ENCODE measurements around the gene TRIM33. TPM values are rescaled to one million over a fixed set of nuclear protein-coding genes. Genes with fewer than 3 reads are reported as not detected.
"Not testable (repeated sequence)": the region's sequence is repeated elsewhere in the genome, so short reads cannot be mapped to it uniquely, and the experiment has no call there.

Gene TRIM33
- total RNA-seq, 1 donor from 2014 or later, result 21.4 TPM

GRCh38 chr1:114369930-114370329 is 141.1 kb downstream of the TRIM33 start:
- Histone ChIP-seq H3K4me3 (ENCODE audit: low read length in 3 of 3) (no peak overlapping the region), H3K9me3 (ENCODE audit: control insufficient read depth in 3 of 3, low read length in 3 of 3) (peaks cover 0 to 3% (median 2%) of the 10 kb centered on the region in 3 donors), H3K27ac (ENCODE audit: low read depth, low read length) (no peak overlapping the region), H3K4me1 (ENCODE audit: control insufficient read depth in 3 of 3, insufficient read depth in 3 of 3, low read length in 3 of 3) (no peaks in the 10 kb centered on the region), H3K9ac (ENCODE audit: low read depth in 1 of 3, low read length in 3 of 3) (no peak overlapping the region), H3K27me3 (ENCODE audit: control insufficient read depth in 3 of 3, insufficient read depth in 3 of 3, low read length in 3 of 3) (no peaks in the 10 kb centered on the region), H3K36me3 (ENCODE audit: control insufficient read depth in 3 of 3, insufficient read depth in 3 of 3, low read length in 3 of 3) (no peaks in the 10 kb centered on the region)

DNA sequence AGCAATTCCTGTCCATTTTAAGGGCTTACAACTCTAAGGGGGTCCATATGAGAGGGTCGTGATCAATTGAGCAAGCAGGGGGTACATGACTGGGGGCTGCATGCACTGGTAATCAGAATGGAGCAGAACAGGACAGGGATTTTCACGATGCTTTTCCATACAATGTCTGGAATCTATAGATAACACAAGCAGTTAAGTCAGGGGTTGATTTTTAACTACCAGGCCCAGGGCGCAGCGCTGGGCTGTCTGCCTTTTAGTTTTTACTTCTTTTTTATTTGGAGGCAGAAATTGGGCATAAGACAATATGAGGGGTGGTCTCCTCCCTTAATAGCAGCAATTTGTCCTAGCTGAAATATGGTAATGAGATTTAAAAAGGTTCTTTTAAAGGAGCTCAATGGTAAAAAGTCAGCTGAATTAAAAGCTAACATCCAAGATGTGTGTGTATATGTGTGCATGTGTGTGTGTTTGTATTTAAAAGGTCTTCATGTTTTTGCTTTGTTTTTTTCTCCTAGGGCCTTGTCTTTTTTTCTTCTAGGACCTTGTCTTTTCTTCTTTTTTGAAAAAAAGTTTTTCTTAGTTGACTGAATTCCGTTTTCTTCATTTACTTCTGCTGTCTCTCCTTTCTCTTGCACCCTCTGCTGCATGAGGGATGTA is 141.6 kb downstream of the TRIM33 start:
- H3K9ac ChIP-seq (ENCODE audit: low read depth in 1 of 3, low read length in 3 of 3); H3K4me3 ChIP-seq (ENCODE audit: low read length in 3 of 3); H3K9me3 ChIP-seq (ENCODE audit: control insufficient read depth in 3 of 3, low read length in 3 of 3); H3K36me3 ChIP-seq (ENCODE audit: control insufficient read depth in 3 of 3, insufficient read depth in 3 of 3, low read length in 3 of 3); H3K27me3 ChIP-seq (ENCODE audit: control insufficient read depth in 3 of 3, insufficient read depth in 3 of 3, low read length in 3 of 3); H3K4me1 ChIP-seq (ENCODE audit: control insufficient read depth in 3 of 3, insufficient read depth in 3 of 3, low read length in 3 of 3); H3K27ac ChIP-seq (ENCODE audit: low read depth, low read length): not testable (repeated sequence)

DNA sequence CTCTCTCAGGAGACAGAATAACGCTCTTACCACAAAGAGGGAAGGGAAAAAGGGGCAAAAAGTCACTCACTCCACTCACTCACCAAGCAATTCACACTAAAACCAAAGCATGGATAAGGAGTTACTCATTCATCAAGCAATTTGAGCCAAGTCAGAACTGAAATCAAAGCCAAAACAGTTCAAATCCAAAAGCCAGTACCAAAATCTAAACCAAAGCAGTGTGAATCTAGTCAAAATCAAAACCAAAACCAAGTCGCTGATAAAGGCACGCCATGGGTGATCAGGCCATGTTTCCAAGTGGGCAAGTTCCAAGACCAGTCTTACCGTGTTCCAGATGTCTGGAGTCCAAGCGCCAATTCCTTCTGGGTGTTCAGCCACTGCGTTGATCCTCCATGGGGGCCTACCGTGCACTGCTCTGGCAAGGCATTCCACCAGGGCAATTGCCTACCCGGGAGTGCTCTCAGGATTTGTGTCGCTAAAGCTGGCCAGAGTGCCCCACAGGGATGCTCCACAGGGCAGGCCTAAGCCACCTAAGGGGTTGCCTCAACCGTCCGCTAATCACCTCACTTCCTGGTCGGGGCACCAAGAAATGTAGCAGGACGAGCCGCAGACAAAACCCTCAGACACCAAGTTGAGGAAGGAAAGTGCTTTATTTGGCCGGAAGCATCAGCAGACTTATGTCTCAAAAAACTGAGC is 142.3 kb downstream of the TRIM33 start:
- no peak overlapping the region for H3K27ac ChIP-seq (ENCODE audit: low read depth, low read length)
- H3K27me3 ChIP-seq (ENCODE audit: control insufficient read depth in 3 of 3, insufficient read depth in 3 of 3, low read length in 3 of 3), result no peaks in the 10 kb centered on the region
- no peak overlapping the region for H3K9ac ChIP-seq (ENCODE audit: low read depth in 1 of 3, low read length in 3 of 3)
- H3K4me1 ChIP-seq (ENCODE audit: control insufficient read depth in 3 of 3, insufficient read depth in 3 of 3, low read length in 3 of 3), result no peaks in the 10 kb centered on the region
- no peak overlapping the region for H3K4me3 ChIP-seq (ENCODE audit: low read length in 3 of 3)
- H3K9me3 ChIP-seq (ENCODE audit: control insufficient read depth in 3 of 3, low read length in 3 of 3), result no peaks in the 10 kb centered on the region
- no peaks in the 10 kb centered on the region for H3K36me3 ChIP-seq (ENCODE audit: control insufficient read depth in 3 of 3, insufficient read depth in 3 of 3, low read length in 3 of 3)

- Histone ChIP-seq H3K27me3 (ENCODE audit: control insufficient read depth in 3 of 3, insufficient read depth in 3 of 3, low read length in 3 of 3) (no peaks in the 10 kb centered on the region), H3K4me1 (ENCODE audit: control insufficient read depth in 3 of 3, insufficient read depth in 3 of 3, low read length in 3 of 3) (no peaks in the 10 kb centered on the region), H3K27ac (ENCODE audit: low read depth, low read length) (no peak overlapping the region), H3K9me3 (ENCODE audit: control insufficient read depth in 3 of 3, low read length in 3 of 3) (no peaks in the 10 kb centered on the region), H3K4me3 (ENCODE audit: low read length in 3 of 3) (no peak overlapping the region), H3K9ac (ENCODE audit: low read depth in 1 of 3, low read length in 3 of 3) (no peak overlapping the region), H3K36me3 (ENCODE audit: control insufficient read depth in 3 of 3, insufficient read depth in 3 of 3, low read length in 3 of 3) (no peaks in the 10 kb centered on the region)
Measured at GRCh38 chr1:114367810-114368209, 143.2 kb downstream of the TRIM33 start.

GRCh38 chr1:114363230-114363629 is 147.8 kb downstream of the TRIM33 start:
- H3K27me3 ChIP-seq (ENCODE audit: control insufficient read depth in 3 of 3, insufficient read depth in 3 of 3, low read length in 3 of 3); H3K4me1 ChIP-seq (ENCODE audit: control insufficient read depth in 3 of 3, insufficient read depth in 3 of 3, low read length in 3 of 3); H3K4me3 ChIP-seq (ENCODE audit: low read length in 3 of 3); H3K36me3 ChIP-seq (ENCODE audit: control insufficient read depth in 3 of 3, insufficient read depth in 3 of 3, low read length in 3 of 3); H3K9ac ChIP-seq (ENCODE audit: low read depth in 1 of 3, low read length in 3 of 3); H3K9me3 ChIP-seq (ENCODE audit: control insufficient read depth in 3 of 3, low read length in 3 of 3); H3K27ac ChIP-seq (ENCODE audit: low read depth, low read length): not testable (repeated sequence)

DNA sequence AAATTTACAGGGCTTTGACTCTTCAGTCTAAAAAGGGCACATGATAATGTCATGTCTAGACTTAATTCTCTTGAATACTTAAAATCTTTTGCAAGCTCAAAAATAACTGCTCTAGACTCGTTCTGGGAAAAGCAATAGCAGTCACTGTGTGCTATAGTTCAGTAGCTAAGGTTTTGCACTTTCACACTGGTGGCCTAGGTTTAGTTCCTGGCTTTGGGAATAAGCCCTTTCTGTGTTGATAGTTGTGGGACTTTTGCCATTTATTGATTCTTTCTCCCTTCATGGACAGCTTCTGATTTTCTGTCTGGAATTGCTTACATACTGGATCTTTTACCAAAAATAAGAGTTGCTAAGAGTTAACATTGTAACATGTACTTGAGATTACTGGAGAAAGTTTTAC is 151.2 kb downstream of the TRIM33 start:
- H3K27me3 ChIP-seq (ENCODE audit: control insufficient read depth in 3 of 3, insufficient read depth in 3 of 3, low read length in 3 of 3), result no peaks in the 10 kb centered on the region
- no peaks in the 10 kb centered on the region for H3K9me3 ChIP-seq (ENCODE audit: control insufficient read depth in 3 of 3, low read length in 3 of 3)
- no peak overlapping the region for H3K9ac ChIP-seq (ENCODE audit: low read depth in 1 of 3, low read length in 3 of 3)
- no peaks in the 10 kb centered on the region for H3K36me3 ChIP-seq (ENCODE audit: control insufficient read depth in 3 of 3, insufficient read depth in 3 of 3, low read length in 3 of 3)
- H3K4me1 ChIP-seq (ENCODE audit: control insufficient read depth in 3 of 3, insufficient read depth in 3 of 3, low read length in 3 of 3), result no peaks in the 10 kb centered on the region
- H3K27ac ChIP-seq (ENCODE audit: low read depth, low read length), result no peak overlapping the region
- no peak overlapping the region for H3K4me3 ChIP-seq (ENCODE audit: low read length in 3 of 3)

DNA sequence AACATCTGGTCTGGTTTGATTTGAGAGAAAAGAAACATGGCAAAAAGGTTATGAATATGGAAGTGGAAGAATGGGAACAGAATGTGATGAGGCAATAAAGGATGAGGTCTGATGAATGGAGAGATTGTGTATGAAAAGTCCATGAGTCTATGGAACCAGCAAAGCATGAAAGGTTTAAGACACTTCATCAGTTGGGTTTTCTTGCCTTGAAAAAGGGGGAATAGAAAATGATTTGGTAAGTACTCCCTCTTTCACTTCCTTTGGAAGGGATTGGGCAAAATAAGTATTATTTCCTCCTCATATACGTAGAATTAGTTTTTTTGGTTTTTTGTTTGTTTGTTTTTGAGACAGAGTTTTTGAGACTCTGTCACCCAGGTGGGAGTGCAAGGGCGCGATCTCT is 155.8 kb downstream of the TRIM33 start:
- H3K4me3 ChIP-seq (ENCODE audit: low read length in 3 of 3), result no peak overlapping the region
- H3K27me3 ChIP-seq (ENCODE audit: control insufficient read depth in 3 of 3, insufficient read depth in 3 of 3, low read length in 3 of 3), result peaks cover 0 to 3% (median 0%) of the 10 kb centered on the region in 3 donors
- no peaks in the 10 kb centered on the region for H3K9me3 ChIP-seq (ENCODE audit: control insufficient read depth in 3 of 3, low read length in 3 of 3)
- H3K36me3 ChIP-seq (ENCODE audit: control insufficient read depth in 3 of 3, insufficient read depth in 3 of 3, low read length in 3 of 3), result no peaks in the 10 kb centered on the region
- H3K9ac ChIP-seq (ENCODE audit: low read depth in 1 of 3, low read length in 3 of 3), result no peak overlapping the region
- H3K27ac ChIP-seq (ENCODE audit: low read depth, low read length), result no peak overlapping the region
- H3K4me1 ChIP-seq (ENCODE audit: control insufficient read depth in 3 of 3, insufficient read depth in 3 of 3, low read length in 3 of 3), result peaks cover 4 to 9% (median 6%) of the 10 kb centered on the region in 3 donors

DNA sequence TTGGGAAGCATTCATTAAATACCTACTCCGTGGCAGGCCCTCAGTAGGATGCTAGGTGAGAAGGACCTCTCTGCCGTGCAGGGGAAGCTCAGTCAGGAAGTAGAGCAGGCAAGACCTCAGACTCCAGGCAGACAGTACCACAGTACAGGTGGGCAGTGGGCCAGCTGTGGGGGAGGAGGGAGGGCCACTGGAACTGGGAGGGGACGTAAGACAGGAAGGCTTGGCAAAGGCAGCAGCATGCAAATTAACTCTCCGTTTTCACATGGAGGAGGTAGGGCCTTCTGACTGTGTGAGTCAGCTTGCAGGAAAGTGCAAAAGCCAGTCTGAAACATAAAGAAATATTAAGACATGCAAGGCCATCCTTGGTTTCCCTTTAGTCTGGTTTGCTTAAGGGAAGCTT is 157.7 kb downstream of the TRIM33 start:
- H3K9me3 ChIP-seq (ENCODE audit: control insufficient read depth in 3 of 3, low read length in 3 of 3), result no peaks in the 10 kb centered on the region
- no peak overlapping the region for H3K9ac ChIP-seq (ENCODE audit: low read depth in 1 of 3, low read length in 3 of 3)
- H3K36me3 ChIP-seq (ENCODE audit: control insufficient read depth in 3 of 3, insufficient read depth in 3 of 3, low read length in 3 of 3), result no peaks in the 10 kb centered on the region
- peaks cover 4 to 9% (median 6%) of the 10 kb centered on the region in 3 donors for H3K4me1 ChIP-seq (ENCODE audit: control insufficient read depth in 3 of 3, insufficient read depth in 3 of 3, low read length in 3 of 3)
- no peak overlapping the region for H3K27ac ChIP-seq (ENCODE audit: low read depth, low read length)
- H3K4me3 ChIP-seq (ENCODE audit: low read length in 3 of 3), result no peak overlapping the region
- H3K27me3 ChIP-seq (ENCODE audit: control insufficient read depth in 3 of 3, insufficient read depth in 3 of 3, low read length in 3 of 3), result peaks cover 0 to 3% (median 0%) of the 10 kb centered on the region in 3 donors

DNA sequence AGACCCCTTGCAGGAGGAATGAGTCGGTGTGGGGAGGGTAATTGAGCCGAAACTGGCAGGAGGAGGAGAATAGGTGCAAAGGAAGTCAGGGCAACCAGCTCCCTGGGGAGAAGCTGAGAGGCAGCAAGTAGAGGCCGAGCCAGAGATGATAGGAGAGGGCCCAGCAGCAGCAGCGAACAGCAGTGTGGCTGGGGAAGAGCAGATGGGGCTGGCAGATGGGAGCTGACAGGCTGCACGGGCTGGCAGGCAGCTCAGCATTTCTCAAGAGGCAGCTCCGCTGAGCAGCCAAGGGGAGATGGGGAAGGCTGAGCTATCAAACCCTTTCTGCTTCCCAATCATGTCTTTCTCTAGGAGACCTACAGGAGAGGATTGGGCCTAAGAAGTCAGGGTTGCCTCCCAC is 158.2 kb downstream of the TRIM33 start:
- no peak overlapping the region for H3K27ac ChIP-seq (ENCODE audit: low read depth, low read length)
- no peaks in the 10 kb centered on the region for H3K36me3 ChIP-seq (ENCODE audit: control insufficient read depth in 3 of 3, insufficient read depth in 3 of 3, low read length in 3 of 3)
- H3K4me1 ChIP-seq (ENCODE audit: control insufficient read depth in 3 of 3, insufficient read depth in 3 of 3, low read length in 3 of 3), result peaks cover 4 to 9% (median 6%) of the 10 kb centered on the region in 3 donors
- no peak overlapping the region for H3K4me3 ChIP-seq (ENCODE audit: low read length in 3 of 3)
- peaks cover 0 to 3% (median 0%) of the 10 kb centered on the region in 3 donors for H3K27me3 ChIP-seq (ENCODE audit: control insufficient read depth in 3 of 3, insufficient read depth in 3 of 3, low read length in 3 of 3)
- H3K9me3 ChIP-seq (ENCODE audit: control insufficient read depth in 3 of 3, low read length in 3 of 3), result no peaks in the 10 kb centered on the region
- peak overlapping the region in 1 of 3 donors; percentile 33 for H3K9ac ChIP-seq (ENCODE audit: low read depth in 1 of 3, low read length in 3 of 3)

- no peak overlapping the region for H3K4me3 ChIP-seq (ENCODE audit: low read length in 3 of 3)
- no peak overlapping the region for H3K9ac ChIP-seq (ENCODE audit: low read depth in 1 of 3, low read length in 3 of 3)
- H3K27me3 ChIP-seq (ENCODE audit: control insufficient read depth in 3 of 3, insufficient read depth in 3 of 3, low read length in 3 of 3), result peaks cover 0 to 3% (median 0%) of the 10 kb centered on the region in 3 donors
- no peaks in the 10 kb centered on the region for H3K36me3 ChIP-seq (ENCODE audit: control insufficient read depth in 3 of 3, insufficient read depth in 3 of 3, low read length in 3 of 3)
- H3K9me3 ChIP-seq (ENCODE audit: control insufficient read depth in 3 of 3, low read length in 3 of 3), result no peaks in the 10 kb centered on the region
- H3K4me1 ChIP-seq (ENCODE audit: control insufficient read depth in 3 of 3, insufficient read depth in 3 of 3, low read length in 3 of 3), result peaks cover 12 to 19% (median 18%) of the 10 kb centered on the region in 3 donors
- no peak overlapping the region for H3K27ac ChIP-seq (ENCODE audit: low read depth, low read length)
Measured at GRCh38 chr1:114350731-114351445, 160.1 kb downstream of the TRIM33 start.
